ENCODE data around the gene NLGN1.
A peak's percentile ranks its signal among the peaks of the same experiment; 100 is the strongest.

Gene NLGN1

DNA sequence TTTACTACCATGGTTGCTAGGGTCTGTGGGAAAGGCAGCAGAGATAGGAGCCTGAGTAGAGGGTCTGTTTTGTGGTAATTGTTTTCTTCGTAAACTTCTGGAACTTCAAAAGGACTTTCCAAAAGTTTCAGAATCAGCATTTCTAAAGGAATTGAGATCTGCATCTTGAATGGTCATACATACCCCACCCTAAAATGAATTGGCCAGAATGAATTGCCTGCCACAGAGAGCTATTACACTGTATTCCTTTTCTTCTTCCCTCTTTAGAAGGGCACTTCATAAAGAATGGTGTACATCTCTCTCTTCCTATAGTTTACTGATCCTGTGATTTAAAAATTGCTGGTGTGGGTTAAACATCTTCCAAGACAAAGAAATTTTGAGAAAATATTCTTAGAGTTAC is 525.7 kb downstream of the NLGN1 start:
- no peak for DNase-seq

DNA sequence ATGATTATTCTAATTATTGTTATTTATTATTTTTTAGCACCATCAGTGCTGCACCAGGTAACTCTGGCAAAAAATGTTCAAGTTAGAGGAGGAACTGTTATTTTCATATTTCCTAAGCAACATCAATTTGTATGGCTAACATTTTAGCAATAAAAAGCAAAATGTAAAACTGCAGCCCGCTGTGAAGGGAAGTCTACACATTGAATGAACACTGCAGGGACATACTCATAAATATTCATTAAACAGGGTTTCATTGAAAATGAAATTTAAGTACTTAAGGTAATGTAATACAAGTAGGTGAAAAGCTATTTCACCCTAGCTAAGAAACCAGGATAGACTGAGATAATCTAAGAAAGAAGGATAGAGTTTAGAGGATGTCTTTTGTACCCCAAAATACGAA is 532.7 kb downstream of the NLGN1 start:
- DNase-seq, result no peak

DNA sequence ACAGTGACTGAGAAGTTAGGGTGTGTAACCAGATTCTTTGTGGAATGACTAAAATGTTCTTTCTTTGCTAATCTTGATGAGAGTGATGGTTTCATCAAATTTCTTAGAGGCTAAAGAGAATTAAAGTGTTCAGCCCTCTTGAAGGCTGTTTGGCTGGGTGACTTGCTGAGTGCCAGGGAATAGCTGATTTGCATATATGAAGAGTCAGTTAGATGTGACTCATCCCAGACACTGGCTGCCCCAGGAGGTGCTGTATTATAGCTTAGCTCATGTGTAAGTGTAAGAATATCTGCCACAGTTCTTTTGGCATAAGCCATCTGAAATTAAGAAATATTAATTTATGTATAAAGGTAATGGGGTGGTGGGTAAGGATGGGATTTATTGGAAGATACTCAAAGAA is 535.1 kb downstream of the NLGN1 start:
- peak; percentile 9 for DNase-seq

DNA sequence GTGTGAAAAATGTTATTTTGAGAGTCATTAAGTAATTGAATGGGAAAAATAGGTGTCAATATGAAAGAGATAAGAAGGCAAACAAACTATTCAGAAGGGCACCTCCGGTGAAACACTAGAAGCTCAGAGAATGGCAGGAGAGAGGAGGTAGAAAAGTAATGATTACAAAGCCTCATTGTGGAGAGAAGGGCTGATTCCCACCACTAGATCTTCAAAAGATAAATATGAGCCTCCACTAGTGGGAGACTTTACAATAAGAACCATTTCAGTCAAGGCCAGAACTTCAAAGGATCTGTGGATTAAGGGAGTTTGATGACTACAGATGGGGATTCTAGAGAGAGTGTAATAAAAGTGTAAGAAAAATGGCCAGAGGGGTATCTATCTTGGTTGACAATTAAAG is 535.6 kb downstream of the NLGN1 start:
- DNase-seq, result no peak

DNA sequence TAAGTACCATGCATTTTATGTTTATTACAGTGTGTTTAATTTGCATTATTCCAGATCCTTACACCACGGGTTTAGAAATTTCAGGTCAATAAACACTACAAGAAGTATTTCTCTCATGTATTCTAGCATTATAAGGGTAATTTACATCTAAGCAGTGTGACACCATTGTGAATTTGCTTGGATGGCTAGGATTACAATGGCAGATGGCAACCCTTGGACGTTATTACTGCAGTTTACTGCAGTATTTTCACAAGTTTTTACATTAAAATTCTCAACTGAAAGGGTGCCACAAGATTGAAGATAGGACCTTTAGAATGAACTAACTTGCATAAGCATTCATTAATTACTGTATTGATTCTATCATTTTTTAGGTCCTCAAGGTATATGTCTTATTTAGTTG is 538.8 kb downstream of the NLGN1 start:
- no peak for DNase-seq

DNA sequence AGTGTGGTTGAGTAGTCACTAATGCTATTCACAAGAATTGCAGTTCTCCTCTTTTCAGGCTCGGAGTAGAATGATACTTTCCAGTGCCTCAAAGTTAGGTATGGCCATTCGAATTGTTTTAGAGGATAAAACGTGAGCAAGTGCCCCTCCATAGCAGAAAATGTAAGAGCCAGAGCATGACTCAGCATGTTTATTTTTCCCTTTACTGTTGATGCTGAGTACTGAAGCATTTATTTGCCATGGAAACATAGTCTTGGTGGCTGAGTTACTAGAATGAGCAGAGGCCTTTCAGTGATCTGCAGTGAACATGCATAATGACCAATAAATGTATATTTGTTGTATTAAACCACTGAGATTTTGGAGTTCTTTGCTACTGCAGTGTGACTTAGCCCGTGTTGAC is 540.6 kb downstream of the NLGN1 start:
- DNase-seq, result peak; percentile 46

DNA sequence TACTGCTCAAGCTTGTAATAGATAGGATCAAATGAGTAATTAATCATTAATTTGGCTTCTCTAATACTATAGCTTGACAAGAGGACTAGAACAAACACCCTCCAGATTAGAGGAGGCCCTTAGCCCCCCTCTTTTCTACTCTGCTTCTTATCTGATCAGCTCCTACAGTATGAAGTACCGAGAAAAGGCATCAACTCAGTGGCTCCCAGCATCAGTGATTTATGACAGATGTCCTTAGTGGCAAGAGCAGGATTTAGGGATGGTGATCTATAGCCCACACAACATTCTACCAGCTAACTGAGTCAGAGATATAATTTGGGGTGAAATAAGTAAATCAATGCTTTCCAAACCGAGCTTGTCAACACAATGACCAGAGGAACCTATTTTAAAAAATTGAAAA is 541.1 kb downstream of the NLGN1 start:
- peak; percentile 74 for DNase-seq

DNA sequence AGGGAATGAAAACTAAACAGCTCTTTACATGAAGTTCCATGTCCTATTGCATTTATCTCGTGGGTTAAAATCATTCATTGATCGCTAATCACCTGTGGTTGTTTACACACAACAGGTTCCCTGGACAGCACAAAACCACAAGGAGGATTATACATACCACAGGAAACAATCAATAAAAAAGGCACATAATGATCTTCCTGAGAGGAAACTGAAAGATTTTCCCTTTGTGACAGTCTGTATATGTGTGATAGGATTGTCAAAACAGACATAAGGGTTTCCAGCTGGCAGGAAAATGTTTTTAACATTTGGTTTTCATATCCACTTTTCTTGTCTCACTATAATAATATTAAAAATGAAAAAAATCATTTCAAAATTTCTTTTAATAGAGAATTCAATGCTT is 541.8 kb downstream of the NLGN1 start:
- no peak for DNase-seq

DNA sequence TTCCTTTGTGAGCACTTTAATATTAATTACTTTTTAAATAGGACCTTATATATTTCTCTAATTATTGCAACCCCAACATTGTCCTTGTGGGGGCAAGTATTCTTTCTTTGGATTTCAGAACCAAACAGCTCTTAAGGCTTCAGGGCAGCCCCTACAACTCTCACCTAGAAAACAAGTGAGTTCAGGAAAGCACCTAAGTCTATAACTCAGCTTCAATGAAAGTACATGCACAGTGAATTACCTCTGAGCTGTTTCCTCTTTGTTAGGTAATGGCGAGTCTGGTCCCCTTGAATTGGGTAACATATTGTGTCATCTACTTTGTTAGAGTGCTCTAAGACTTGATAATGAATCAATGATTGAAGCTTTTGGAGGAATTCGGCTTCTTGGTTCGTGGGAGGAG is 545.7 kb downstream of the NLGN1 start:
- DNase-seq, result no peak

DNA sequence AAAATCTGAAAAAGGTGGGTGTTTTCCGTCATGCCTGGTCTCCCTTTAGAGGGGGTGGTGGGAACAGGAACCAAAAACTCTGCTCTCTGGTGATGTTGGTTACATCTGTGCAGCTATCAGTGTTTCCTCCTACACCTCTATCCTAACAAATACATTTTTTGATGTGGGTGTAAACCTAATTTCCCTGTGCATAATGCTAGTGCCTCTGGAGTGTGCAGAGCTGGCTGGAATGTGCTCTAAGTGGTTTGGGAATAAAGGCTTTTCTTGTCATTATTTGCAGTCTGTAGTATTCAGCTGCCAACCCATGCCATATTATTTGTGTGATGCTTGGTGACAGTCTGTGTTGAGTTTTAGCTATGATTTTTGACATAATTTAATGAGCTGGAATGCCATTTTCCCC is 547.6 kb downstream of the NLGN1 start:
- DNase-seq, result no peak

DNA sequence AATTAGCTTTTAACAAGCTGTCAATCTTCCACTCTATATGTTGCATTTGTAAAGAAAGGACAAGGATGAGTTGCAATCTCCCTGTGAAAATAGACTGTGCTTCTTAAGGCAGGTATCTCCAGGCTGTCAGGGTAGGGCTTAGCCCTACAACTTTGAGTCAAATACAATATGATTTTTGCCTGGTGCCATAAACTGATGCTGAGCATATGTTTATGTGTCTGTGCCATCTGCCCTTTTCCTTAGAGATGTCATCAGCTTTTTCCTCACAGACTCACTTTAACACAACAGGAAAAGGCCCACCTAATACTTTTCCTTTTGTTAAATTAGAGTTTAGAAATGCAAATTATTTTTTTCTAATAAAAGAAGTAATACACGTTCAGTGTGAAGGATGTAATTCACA is 548.3 kb downstream of the NLGN1 start:
- DNase-seq, result peak; percentile 27

DNA sequence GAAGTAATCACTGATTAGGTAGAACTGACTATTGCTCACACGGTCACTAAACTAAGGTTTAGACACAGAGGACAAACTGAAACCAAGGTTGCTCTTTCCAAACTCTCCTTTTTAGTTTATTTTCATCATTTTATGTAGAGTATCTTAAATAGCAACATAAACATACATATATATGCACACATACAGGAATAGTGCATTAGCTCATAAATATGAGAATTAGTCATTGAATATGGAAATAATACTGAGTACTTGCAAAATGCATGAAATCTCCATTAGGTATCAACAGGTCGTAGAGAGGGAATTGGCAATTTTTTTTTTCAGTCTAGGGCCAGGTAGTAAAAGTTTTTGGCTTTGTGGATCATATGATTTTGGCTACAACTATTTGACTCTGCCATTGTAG is 557.1 kb downstream of the NLGN1 start:
- DNase-seq, result no peak

DNA sequence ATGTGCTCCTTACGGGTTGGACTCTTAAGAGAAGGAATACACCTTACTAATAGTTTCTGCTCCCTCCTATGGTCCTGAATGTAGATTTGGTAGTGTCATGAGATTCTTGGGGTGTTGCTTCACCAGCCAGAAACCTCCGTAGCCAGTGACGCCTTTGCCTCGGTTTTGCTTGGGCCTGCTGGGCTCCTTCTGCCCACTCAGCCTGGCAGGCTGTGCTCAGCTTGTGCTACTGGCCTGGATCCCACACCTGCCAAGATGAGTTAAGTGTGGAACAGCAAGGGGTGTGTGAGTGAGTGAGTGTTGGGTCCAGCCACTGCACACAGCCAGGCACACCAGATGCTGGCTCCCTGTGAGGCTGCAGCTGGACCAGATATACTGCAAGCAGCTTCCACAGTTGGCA is 560.1 kb downstream of the NLGN1 start:
- DNase-seq, result no peak

DNA sequence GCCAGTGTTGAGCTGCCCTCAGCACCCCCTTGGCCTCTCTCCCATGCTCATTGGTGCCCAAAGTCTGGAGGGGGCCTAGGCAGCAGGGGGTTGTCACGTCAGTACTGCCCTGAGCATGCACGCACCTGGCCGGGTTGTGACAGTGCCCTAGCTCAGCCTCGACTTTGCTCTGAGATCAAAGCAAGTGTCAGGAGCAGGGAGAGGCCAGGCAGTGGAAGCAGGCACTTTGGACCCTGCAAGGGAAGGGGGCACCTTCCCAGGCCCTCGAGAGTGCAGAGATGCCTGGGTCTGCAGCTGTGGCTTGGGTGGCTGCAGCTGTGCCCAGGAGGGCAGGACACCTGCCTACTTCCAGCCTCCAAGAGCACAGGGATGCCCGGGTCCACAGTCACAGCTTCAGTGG is 561.3 kb downstream of the NLGN1 start:
- DNase-seq, result no peak

DNA sequence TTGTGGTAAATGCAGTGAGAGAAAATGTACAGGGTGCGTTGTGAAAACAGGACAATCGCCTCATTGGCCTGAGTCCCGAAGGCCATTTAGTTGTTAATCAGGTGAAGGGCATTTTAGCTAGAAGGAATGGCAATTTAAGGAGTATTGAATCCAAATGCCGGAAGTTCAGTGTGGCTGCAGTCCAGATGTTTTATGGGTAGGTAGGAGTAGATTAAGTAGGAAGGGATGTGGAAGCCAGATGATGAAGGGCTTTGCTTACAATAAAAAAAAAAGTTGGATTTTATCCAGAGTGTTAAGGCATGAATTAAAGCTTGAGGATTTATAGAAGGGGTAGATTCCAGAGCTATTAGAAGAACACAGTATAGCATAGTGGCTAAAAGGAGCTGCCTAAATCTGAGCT is 572.7 kb downstream of the NLGN1 start:
- DNase-seq, result no peak

DNA sequence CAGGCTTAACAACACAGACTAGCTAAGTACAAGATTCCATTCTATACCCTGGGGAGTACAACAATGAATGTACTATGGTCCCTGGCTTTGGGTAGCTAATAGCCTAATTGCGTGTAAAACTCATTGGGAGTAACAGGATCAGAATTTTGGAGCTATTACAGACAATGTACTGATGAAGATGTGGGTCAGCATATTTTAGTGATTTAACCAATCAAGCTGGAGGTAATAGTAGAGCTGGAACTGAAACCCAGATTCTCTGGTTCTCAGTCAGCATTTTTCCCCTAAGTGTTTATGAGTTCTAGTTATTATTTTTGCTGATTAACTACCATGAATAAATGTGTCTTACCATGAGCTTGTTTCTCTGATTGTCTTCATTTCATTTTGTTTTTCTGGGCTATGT is 578.7 kb downstream of the NLGN1 start:
- peak; percentile 44 for DNase-seq

DNA sequence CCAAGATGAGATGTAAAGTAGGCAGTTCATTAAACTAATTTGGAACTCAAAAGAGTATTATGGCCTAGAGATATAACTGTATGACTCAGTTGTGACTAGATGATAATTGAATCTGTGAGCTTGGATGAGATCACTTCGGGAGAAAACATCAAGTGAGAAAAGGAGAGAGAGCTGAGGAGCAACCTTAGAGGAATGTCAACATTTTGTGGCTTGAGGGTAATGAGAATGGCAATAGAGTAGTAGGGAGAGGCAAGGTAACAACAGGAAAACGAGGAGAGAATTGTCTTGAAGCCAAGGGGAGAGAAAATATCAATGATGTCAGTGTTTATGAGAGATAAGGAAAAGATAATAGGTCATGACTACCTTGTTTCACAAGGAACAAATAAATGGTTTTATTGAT is 580.2 kb downstream of the NLGN1 start:
- DNase-seq, result no peak

DNA sequence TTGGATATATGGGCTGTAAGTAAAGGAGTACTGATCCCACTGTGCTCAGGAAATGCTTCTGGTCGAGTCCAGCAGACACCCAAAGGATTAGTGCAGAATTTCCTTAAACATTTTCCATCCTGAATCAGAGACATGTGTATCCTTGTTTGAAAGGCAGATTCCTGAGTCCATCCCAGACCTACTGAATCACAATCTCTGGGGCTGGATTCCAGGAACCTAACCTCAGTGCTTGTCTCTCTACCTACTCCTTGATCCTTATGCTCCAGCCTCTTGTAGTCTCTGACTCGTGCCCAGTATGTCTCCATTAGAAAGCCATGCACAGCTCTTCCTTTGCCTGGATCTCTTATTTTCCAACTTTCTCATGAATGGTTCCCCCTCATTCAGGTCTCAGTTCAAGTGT is 585.8 kb downstream of the NLGN1 start:
- DNase-seq, result no peak

DNA sequence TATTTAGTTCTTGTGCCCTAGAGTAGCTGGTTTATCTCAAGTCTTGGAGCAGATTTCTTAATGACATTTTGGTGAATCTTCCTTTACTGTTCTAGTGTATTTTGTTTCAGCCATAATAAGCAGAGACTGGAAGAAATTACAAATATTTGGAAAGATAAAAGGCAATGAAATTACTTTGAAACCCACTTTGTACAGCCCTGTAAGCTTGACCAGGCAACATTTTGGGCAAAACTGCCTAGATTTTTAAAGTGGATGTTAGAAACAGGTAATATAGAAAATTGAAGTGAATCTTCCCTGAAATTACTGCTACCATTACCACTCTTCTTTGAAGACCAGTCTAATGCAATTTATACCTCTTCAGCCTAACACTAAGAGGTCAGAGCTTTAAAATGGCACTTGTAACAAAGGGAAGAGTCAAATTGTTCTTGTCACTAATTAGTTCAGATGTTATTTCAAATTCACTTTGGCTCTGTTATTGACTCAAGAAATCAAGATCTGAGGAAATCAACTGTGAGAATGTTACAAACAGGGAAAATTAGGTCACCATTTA is 589.4 kb downstream of the NLGN1 start:
- no peak for DNase-seq

DNA sequence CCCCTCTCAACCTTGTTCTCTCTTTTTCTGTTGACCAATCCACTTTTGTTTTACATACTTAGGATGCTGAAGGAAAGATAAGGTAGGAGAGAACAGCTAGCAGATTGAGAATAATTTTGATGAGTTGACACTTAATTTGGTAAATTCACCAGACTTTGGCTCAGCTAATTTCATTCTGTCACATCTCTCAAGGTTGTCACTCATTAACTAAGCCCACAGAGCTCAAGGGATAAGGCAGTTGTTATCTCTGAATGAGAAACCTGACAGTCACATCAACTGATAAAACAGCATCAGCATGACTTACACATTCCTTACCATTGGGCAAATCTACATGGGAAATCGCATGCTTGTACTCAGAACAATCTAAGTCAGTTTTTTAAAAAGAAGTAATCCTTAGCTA is 591.4 kb downstream of the NLGN1 start:
- no peak for DNase-seq

DNA sequence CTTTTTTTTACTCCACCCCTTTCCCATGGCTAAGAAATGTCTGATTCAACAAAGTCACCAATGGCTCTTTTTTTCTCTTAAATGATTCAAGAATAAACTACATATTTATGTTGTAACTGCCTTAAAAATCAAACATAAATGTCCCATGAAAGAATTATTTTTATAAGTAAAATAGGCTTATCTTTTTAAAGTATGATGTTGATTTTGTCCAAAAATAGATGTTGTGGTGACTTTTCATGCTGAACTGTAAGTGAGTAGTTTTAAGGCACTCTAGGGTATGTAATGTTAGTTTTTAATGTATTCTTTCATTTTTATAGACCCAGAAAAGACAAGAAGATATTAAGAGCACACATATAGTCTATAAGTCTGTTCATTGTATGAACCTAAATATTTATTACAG is 594.9 kb downstream of the NLGN1 start:
- DNase-seq, result no peak

DNA sequence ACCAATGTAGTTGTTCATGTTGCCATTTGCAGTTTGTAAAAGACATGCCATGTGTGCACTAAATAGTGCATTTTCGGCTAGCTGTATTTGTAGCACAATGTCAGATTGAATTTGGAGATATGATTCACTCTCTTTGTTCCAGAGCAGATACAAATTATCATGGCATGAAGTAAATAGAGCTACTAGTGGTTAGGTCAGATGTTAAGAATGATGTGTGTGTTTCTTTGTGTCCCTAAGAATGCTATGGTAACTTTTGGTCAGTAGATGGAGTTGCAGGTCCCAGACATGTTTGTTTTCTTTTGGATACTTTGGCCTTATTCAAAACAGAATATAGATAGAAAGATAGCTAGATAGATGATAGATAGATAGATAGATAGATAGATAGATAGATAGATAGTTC is 595.8 kb downstream of the NLGN1 start:
- peak; percentile 46 for DNase-seq

DNA sequence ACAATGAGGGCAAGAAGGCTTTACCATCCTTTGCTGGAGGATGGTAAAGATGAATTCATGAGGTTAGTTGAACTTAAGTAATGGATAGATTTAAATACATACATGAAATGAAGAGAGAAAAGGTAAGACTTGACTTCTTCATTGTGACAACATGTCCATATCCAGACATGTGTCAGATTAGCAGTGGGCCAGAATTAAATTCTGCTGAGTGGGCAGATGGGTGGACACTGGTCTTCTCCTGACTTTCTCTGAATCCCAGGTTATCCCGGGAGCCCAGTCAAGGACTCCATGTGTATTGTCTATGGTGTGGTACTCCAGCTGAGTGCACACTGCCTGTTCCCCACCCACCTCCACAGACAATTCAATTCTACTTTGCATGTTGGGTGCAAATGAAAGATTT is 603.1 kb downstream of the NLGN1 start:
- DNase-seq, result no peak

DNA sequence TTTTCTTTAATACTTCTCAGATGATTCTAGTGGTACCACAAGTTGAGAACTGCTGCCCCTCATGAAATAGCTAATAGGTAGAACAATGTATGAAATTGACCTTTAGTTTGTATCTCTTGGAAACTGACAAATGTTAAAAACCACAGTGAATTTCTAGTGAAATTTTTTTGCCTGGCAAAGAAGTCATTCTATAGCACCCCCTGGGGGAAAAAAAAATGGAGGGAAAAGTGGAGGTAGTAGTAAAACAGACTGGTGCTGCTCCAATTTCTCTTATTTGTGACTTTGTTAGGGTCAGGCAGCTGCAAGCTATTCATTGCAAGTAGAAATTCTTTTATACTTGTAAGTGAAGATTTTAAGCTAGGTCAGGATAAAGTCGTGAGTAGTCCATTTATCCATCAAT is 605.0 kb downstream of the NLGN1 start:
- peak; percentile 24 for DNase-seq

DNA sequence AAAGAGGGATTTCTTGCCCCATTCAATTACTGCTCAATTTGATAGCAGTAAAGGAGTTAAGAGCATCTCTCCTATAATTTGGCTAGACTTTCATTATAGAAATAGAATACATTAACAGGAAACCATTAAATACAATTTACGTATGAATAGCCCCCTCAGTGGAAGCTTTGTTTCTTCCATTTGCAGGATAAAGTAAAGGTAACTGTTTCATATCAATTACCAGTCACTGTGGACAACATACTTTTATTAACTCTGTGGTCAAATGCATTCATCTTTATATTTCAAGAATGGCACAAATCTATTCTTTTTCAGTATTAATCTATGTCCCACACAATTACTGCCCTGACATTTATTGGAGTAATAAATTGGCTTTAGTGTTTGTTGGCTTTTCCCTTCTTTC is 613.4 kb downstream of the NLGN1 start:
- DNase-seq, result no peak

DNA sequence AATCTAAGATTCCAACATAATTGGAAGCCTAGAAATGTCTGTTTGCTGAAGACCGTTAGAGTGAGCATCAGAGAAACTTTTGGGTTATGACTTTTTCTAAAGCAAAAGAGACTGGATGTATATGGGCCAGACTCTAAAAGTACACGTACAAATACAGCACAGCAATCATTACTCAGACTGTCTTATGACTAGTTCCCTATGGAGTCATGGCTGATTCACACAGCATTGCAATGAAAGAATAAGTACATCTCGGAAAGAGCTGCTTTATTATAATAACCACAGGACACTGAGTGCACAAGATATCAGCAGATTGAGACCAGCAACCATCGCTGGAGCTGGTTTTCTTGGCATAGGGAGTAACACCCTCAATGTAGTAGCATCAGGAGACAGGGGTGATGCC is 618.6 kb downstream of the NLGN1 start:
- no peak for DNase-seq

All from NCI-H82 (cell line).